Tongue (tissue), 2 donors: ENCODE data around the gene ADAM19. TPM values are rescaled to one million over a fixed set of nuclear protein-coding genes. Genes with fewer than 3 reads are reported as not detected.

Experiments used
- DNase-seq: peaks from one replicate; pipeline ENCODE4 v3.0.0-alpha.2; 2015
- total RNA-seq: library from RNA; depleted of rRNA; stranded (reverse); fragments of >200 nt; gene quantifications from one replicate; pipeline ENCODE4 v1.2.3, GENCODE V29; 2014

Gene ADAM19
- total RNA-seq, 1 donor from 2014 or later = 16.5 TPM

DNA sequence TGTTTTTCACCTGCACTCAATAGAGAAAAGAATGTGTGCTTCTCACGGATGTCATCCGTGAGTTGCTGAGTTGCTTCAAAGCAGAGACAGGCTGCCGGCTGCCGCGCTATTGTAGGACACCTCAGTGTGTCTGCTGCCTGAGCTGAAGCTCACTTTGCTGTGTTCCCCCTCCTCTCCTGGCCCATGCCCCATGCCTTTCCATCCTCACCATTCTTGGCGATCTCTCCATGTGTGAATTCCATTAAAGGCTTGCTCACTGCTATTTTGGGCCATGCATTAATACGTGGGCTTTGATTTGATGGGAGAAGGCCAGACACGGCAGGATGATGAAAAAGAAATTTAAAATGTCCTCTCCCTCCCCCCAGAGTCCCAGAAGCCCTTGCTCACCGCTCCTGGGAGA is 14.5 kb downstream of the ADAM19 start:
- no peak for DNase-seq

DNA sequence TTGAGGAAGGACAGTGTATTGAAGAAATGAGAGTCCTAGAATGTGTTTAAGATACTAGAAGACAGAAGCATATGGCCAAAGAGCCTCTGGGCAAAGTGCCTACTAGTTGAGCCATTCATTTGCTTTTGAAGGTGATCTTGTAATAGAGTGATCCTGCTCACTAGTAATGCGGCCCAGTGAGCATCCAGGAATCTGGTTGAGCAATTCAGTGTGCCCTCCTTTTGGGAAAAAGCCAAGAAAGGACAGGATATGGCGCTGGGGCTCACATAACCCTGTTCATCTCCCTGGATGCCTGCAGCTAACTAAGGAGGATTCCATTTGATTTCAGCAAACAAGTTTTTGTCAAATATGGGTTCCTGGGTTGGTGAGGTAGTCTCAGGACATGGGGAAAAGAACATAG is 16.3 kb downstream of the ADAM19 start:
- no peak for DNase-seq

DNA sequence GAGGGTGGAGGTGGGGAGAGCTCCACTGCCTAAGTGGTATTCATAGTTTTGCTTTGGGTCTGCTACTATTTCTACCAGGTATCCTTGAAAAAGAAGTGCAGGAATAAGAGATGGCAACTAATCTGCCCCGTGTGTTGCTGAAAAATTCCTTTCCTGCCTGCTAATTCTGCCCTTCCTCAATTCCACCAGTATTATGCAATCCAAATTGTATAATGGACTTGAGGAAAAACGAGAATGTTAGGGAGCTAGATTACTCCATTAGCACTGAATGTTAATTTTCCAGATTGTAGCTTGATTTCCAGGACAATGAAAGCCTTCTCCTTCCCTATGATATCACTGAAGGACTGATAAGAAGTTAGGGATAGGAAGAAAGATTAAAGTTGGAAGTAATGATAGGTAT is 16.9 kb downstream of the ADAM19 start:
- no peak for DNase-seq

DNA sequence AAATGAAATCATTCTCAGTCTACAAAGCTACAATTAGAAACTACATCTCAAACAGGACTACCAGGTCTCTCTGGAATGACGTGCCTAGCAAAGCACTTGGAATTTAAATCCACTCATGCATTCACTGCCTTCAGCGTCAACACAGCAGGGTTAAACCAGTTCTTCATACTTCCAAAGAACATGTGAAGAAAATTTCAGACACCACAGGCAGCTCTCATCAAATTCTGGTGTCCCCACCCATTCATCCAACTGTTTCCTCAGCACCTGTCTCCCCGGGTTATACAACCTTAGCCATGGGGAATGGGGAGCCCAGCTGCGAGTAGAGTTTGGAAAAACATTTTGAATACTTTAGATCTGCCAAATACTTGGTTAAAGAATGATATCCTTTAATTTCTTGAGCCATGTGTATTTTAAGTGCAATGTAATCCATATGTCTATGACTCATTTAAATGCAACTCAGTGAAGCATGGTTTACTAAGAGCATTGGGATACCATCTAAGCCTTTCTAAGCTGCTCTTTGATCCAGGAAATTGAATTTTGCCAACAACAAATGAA is 17.5 kb downstream of the ADAM19 start:
- peak; percentile 87 for DNase-seq

DNA sequence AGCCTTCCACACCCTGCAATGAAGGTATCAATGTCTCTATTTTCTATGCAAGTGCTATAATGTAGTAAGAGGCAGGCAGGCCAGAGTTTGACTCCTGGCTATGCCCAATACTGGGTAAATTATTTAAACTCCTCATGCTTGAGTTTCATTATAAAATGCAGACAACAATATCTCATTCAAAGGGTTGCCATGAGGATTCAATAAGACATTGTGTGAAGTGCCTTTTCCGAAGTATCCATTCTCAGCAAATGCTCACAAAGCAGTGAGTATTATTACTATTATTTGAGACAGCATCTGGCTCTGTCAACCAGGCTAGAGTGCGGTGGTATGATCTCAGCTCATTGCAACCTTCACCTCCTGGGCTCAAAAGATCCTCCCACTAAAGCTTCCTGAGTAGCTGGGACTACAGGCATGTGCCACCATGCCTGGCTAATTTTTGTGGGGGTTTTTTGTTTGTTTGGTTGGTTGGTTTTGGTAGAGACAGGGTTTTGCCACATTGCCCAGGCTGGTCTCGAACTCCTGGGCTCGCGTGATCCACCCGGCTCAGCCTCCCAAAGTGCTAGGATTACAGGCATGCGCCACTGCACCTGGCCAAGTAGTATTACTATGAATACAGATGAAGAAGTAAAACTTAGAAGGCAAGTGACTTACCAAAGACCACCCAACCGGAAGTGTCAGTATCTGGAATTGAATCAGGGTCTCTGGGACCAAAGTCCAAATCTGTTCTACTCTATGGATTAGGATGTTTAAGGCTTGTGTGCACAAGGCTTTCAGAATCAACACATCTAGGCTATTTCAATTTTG is 18.8 kb downstream of the ADAM19 start:
- DNase-seq = no peak

DNA sequence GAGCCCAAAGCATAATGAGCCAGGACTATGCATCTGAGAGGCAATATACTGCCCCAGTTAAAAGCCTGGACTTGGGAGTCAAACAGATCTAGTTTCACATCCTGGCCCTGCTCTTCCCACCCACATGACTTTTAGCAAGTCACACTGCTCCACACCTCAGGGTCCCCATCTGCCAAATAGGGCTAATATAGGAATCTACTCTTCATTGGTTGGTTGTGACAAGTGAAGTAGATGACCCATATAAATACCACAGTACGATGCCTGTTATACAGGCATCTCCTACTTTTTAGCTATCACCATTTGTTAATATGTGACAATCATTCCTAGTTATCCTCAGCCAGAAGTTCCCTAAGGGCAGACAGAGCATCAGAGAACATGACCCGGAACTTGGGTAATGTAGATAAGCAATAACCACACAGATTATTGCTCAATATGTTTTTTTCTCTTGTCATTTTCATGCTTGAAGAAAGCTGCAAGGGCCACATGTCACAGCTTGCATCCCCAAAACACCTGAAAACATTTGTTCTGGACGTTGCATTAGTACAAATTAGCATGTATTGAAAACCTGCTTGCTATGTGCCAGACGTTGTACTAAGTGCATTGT is 20.4 kb downstream of the ADAM19 start:
- no peak for DNase-seq

DNA sequence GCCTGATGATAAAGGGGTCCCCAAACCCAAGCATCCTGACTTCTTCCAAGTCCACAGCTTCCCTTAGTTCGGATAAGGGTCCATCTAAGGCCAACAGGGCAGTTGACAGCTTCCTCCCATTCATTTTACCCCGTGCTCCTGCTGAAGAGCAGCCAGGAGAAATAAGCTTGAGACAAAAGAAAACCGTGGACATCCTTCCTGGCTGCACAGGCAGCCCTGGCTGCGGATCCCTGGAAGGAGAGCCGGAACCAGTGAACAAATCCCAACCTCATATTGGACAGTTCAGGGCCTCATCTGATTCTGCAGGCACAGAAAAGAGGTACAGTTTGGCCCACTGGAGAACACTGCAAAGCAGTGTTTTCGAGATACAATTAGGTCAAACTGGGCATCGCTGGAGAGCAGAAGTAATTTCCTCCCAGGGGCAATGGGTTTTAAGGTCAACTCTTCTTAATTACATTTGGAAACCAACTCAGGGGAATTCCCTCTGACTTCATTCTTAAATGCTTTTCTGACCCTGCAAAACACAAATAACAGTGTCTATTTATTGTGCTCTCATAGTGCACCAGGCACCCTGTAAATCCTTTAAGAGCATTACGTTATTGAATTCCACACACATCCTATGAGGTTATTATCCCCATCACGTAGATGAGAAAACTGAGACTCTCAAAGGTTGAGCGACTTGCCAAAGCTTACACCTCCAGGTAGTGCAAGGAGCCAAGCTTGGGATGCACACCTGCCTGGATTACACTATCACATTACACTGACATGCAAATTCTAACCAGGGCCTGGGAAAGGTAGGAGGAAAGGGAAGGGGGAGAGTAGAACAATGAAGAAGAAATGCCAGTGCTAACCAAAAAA is 21.2 kb downstream of the ADAM19 start:
- DNase-seq = no peak

DNA sequence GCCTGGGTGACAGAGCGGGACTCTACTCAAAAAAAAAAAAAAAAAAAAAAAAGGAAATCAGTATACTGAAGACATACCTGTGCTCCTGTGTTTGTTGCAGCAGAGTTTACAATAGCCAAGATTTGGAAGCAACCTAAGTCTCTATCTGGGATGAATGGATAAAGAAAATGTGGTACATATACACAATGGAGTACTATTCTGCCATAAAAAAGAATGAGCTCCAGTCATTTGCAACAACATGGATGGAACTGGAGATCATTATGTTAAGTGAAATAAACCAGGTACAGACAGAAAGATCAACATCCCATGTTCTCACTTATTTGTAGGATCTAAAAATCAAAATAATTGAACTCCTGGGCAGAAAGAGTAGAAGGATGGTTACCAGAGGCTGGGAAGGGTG is 22.9 kb downstream of the ADAM19 start:
- DNase-seq = no peak

DNA sequence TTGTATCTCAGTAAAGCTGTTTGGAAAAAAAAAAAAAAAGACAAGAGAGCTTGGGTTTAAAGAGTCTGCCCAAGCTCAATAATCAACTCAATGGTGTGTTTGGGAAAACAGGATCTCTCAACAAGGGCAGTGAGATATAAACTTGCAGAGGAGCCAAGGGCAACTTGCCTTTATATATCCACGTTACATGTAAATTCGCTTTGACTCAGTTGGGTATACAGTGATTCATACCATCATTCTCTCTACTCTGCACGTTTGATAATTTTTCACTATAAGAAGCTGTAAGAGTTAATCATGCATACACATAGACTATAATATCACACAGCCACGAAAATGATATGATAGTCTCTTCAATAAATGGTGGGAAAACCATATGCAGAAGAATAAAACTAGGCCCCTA is 24.9 kb downstream of the ADAM19 start:
- no peak for DNase-seq

DNA sequence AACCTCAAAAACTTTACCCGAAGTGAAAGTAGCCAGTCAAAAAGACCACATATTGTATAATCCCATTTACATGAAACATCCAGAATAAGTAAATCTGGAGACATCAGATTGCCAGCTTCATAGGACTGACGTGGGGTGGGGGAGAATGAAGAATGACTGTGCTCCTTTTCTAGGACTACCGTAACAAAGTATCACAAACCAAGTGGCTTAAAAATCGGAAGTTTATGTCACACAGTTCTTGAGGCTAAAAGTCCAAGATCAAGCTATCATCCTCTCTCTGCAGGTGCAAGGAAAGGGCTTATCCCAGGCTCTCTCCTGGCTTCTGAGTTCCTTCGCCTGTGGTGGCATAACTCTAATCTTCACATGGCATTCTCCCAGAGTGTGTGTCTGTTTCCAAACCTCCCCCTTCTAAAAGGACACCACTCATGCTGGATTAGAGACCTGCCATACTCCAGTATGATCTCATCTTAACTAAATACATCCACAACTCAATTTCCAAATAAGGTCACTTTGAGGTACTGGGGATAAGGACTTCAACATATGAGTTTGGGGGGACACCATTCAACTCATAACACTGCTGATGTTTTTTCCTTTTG is 25.5 kb downstream of the ADAM19 start:
- DNase-seq = no peak

DNA sequence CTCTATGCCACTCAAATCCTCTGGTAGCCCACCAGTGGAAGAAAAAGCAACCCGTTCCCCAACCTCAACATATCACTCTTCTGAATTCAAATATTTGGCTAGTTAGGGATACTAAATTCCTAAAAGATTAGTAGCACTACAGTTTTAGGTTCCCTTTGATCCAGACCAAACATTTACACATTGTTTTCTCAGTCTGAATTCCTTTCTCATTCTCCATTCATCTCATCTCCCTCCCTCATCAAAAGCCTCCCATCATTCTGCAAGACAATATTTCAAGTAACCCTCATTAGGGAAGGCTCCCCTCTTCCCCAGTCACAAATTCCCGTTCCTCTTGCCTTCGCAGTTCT is 26.3 kb downstream of the ADAM19 start:
- no peak for DNase-seq

DNA sequence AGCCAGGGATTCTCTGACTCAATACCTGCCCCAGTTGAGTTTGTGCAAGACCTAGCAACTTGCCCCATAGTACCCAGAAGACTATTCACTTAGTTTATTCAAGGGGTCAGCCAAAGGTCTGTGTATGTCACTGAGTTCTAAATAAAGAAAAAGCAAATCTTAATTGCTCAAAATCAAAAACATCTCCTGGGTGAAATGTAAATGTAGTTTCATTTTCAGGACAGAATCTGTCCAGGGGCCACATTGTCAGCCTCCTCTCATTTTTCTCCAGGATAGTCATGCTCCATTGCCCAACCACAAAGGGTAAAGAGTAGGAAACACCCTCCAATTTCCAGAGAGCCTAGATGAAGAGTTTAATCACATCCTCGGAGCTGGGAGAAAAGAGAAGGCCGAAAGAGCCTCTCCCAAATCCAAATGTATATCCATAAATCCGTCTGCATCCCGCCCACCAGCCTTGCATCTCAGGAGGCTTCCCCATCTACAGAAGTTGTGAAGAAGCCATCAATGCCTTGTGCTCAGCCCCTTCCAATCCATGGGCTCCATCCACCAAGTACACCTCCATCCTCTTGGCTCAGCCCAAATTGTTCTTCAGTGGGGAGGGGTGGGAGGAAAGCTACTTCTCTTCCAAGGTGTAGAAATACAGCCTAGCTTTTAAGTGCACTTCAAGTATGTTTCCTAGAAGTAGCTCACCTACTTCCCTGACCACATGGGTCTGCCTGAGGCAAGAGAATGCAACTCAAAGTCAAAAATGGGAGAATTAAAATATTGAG is 26.9 kb downstream of the ADAM19 start:
- no peak for DNase-seq

DNA sequence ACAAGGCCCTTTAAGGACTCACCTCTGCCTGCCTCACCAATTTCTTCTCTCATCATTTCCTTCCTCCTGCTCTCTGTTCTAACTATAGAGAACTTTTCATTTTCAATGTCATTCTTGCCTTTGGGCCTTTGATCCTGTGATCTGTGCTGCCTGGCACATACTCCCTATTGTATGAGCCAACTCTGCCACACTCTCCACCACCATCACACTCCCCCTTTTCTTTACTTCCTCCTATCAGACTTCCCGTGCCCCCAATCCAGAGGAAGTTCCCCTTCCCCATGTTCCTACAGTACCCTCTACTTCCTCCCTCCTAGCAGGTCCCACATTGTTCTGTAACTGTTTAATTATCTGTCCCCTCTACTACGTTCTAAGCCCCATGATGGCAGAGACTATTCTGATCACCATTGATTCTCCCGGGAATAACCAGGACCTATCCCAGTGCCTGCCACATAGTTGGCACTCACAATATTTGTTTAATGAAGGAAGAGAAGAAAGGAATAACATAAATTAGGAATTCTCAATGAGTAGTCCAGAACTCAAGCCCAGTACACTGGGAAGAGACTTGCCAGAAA is 27.5 kb downstream of the ADAM19 start:
- no peak for DNase-seq

DNA sequence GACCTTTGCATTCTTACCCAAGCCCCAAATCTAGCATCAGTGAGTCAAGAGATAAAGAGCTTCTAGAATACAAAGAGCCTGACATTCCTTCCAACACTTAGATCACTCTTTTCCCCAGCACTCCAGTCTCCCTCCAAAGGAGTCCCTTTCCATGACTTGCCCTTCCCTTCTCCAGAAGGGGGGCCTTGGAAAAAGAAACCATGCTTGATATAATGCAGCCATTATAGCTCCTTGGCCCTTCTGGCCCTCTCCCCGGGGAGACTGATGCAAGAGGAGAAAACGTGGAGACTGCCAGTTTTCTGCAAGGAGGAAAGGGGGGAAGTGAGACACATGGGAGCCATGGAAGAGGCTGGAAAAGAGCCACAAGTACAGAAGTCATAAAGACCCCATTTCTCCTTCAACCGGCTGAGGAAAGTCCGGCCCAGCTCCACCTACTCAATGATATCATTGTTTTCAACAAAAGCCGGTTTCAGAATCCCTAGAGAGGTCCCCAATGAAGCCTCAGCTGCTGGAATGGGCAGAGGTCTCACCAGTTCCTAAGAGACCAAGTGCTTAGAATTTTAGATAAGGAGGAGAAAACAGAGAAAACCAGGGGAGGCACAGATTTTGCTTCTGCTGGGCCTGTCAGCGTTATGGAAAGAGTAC is 29.0 kb downstream of the ADAM19 start:
- no peak for DNase-seq

DNA sequence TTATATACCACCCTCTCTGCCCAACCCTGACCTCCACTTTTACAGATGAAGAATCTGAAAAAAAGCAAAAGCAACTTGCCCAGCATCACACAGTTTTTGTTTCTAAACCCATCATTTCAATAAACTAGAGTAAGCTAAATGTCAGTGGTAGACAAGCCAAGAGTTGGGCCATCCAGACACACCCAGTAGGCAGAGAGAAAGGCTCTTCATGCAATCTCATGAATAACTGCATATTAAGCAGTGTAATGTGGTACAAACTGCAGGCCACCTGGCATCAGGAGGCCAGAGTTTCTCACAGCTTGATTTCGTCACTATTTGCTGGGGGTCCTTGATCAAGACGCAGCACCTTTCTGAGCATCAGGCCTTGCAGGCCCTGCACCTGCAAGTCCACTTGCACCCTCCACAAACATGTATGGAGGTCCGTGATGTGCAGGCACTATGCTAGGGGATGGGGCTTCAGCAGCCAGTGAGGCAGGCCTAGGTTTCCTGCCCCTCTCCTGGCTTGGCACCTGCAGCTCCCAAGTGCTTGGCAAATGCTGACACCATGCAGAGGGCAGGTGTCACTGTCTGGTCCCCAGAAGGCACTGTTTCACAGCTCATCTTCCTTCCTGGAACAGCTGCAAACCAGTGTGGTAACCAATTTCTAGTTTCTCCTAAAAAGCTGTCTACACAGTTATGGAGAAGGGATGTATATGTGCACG is 29.8 kb downstream of the ADAM19 start:
- no peak for DNase-seq

DNA sequence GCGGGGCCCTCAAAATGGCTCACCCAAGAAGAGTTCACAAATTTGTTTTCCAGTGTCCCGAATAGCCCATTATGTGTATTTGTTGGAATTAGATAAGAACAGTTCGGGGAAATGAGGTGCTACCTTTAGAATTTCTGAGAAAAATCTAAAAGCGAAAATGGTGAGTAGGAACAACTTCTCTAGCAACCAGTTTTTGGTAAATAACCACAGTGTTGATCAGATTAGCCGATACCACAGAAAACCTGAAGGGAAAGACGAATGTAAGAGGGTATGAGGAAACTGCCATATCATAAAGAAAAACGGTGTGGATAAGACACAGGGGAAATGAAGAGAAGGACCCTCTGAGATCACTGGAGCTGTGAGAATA is 31.0 kb downstream of the ADAM19 start:
- no peak for DNase-seq

DNA sequence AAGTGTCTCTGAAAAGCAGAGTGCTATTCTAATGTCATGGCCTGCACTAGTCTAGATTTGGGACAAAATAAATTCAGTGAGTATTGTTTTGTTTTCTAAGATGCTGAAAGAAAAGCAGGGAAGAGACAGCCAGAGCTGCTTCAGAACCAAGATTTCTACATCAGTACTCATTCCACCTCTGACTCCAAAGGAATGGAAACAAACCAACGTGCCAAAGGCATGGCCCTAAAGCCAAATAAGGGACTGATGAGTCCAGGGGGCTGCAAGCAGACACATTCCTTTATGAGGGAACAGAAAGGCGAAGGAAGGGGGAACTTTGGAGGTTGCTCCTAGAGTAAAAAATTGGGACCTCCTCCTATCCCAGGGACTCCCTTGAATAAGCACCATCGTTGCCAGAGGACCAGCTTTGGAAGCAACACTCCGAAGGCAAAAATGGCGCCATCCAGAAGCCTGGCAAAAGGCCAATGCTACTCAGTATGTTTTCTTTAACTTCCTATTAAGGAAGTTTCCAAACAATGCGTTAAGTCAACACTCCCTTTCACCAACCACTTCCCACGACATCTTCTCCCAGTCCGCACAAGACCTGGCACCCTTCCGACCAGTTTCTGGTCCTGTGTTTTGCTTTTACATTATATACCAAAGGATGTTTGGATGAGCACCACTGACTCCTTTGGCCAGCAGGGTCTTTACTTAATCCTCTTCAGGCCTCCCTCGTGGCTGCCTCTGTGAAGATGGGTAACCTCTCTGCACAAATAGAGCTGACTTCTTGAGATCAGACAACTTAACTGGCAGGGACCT is 31.6 kb downstream of the ADAM19 start:
- DNase-seq = no peak

DNA sequence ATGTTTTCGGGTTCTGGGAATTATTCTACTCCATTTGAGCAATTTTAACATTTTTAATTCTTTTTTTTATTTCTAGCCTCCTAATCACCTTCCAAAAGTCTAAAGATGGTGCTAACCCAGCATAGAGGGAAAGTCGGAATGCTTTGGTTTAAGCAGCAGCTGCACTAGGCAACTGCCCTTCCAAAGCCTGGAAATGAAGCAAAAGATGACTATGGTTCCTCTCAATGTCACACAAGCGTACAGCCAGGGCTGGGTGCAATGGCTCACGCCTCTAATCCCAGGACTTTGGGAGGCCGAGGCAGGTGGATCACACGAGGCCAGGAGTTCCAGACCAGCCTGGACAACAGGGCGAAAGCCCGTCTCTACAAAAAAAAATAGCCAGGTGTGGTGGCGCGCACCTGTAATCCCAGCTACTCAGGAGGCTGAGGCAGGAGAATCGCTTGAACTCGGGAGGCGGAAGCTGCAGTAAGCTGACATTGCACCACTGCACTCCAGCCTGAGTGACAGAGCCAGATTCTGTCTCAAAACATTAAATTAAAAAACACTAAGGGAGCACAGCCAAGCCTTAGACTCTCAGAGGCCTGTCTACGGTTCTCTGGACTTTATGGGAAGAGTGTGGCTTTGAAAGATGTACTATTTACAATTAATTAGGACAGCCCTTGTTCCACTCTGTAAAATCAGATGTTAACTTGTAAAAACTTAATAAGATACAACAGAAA is 33.1 kb downstream of the ADAM19 start:
- no peak for DNase-seq
